Hepatocyte (in vitro differentiated cells): ENCODE data around the gene PTPRK.

Experiments
- CTCF ChIP-seq: fragments of 200-600 bp; sonication (generic); IDR thresholded peaks from 2 replicates; pipeline ENCODE4 v1.5.1; 2016; ENCODE audit warnings: antibody characterized with exemption, mild to moderate bottlenecking; ENCODE audit not compliant: poor library complexity
- EZH2 ChIP-seq: fragments of 200-600 bp; sonication (generic); IDR thresholded peaks from 2 replicates; pipeline ENCODE4 v1.6.1; 2016; ENCODE audit warnings: antibody characterized with exemption, mild to moderate bottlenecking, borderline replicate concordance

- TF ChIP-seq CTCF (no peak), EZH2 (no peak)
These were observed 216.5 kb downstream of the PTPRK start for GRCh38 chr6:128303870-128304269.
